HepG2 (cell line): ENCODE results near the gene ZNF3. TPM values are rescaled to one million over a fixed set of nuclear protein-coding genes. Genes with fewer than 3 reads are reported as not detected.

ENCODE experiments used
- ATAC-seq: fragments of 200-7000 bp; cut with Tn5 transposase; 3 replicates; pipeline ENCODE4 v1.9.1; 2020; ENCODE audit warnings: mild to moderate bottlenecking, moderate library complexity
- BruUV-seq: library from RNA; stranded (reverse); fragments of 400-500 nt; replicated peaks from 2 replicates; lab custom pipeline; 2021; lab: Mats Ljungman, UMichigan
- CTCF ChIA-PET: fragments of 300-600 bp; formaldehyde crosslinking; extraction: SDS; loops from one replicate; lab custom pipeline; 2021; ENCODE audit warnings: low total read pairs, inconsistent platforms, low intra/inter-chr PET ratio; lab: Yijun Ruan, JAX
- POLR2A ChIA-PET: fragments of 350-600 bp; sonication (Branson Sonifier 250); formaldehyde crosslinking; loops from one replicate; lab custom pipeline; 2020; ENCODE audit warnings: antibody characterized with exemption, inconsistent platforms; lab: Yijun Ruan, JAX
- DNase-seq: peaks from one replicate; pipeline ENCODE4 v3.0.0-alpha.2; 2015; ENCODE audit warnings: low spot score
- FAIRE-seq: peaks from 3 replicates; lab custom pipeline; 2011; peaks lifted over from hg19 to GRCh38; lab: Jason Lieb, UNC
- H2AFZ ChIP-seq: one replicate; pipeline ENCODE4 v1.6.1; 2011; ENCODE audit warnings: low read length, inconsistent platforms
- H3K27ac ChIP-seq: fragments of 300-600 bp; 3 replicates; pipeline ENCODE4 v1.8.0; 2011; ENCODE audit warnings: mixed run types, mild to moderate bottlenecking, mixed read lengths, low read length, inconsistent platforms; ENCODE audit not compliant: insufficient read depth; ENCODE audit errors: extremely low read length
- H3K27me3 ChIP-seq, 2 experiments: fragments of 200-600 bp in 1 of 2; 2 replicates in 1 of 2; 3 replicates in 1 of 2; pipeline versions ENCODE4 v1.6.0 to v1.8.0; 2011; ENCODE audit warnings: low read length in 2 of 2, mild to moderate bottlenecking in 2 of 2, moderate library complexity in 2 of 2, inconsistent platforms in 1 of 2; ENCODE audit not compliant: insufficient read depth in 2 of 2, control insufficient read depth in 1 of 2
- H3K36me3 ChIP-seq, 2 experiments: fragments of 200-600 bp in 1 of 2; replicated peaks in 1 of 2; 2 replicates in 1 of 2; 3 replicates in 1 of 2; pipeline versions ENCODE4 v1.5.1 to v1.8.0; 2011; ENCODE audit warnings: low read length in 2 of 2, inconsistent platforms in 1 of 2; ENCODE audit not compliant: insufficient read depth in 2 of 2, control insufficient read depth in 1 of 2
- H3K4me1 ChIP-seq: 2 replicates; pipeline ENCODE4 v1.5.1; 2012; ENCODE audit warnings: low read length, inconsistent platforms; ENCODE audit not compliant: insufficient read depth
- H3K4me2 ChIP-seq: 2 replicates; pipeline ENCODE4 v1.6.0; 2011; ENCODE audit warnings: low read depth, low read length, inconsistent platforms
- H3K4me3 ChIP-seq, 3 experiments: fragments of 200-600 bp in 1 of 3; sonication (generic), shearing (Covaris generic) in 1 of 3; replicated peaks in 1 of 3; 2 replicates each; pipeline ENCODE4 v1.5.1; 2011 to 2016; ENCODE audit warnings: low read length in 3 of 3, inconsistent platforms in 2 of 3, low read depth in 2 of 3, mild to moderate bottlenecking in 2 of 3, control low read depth in 1 of 3, mixed read lengths in 1 of 3; ENCODE audit not compliant: insufficient read depth in 1 of 3
- H3K79me2 ChIP-seq: one replicate; pipeline ENCODE4 v1.6.1; 2011; ENCODE audit warnings: low read length, inconsistent platforms; ENCODE audit not compliant: insufficient read depth
- H3K9ac ChIP-seq: 2 replicates; pipeline ENCODE4 v1.6.0; 2011; ENCODE audit warnings: mild to moderate bottlenecking, low read depth, low read length, inconsistent platforms; ENCODE audit not compliant: insufficient read depth
- H3K9me3 ChIP-seq: 2 replicates; pipeline ENCODE4 v1.5.1; 2012; ENCODE audit warnings: mild to moderate bottlenecking, low read length
- H4K20me1 ChIP-seq: 2 replicates; pipeline ENCODE4 v1.6.0; 2011; ENCODE audit warnings: inconsistent platforms, mild to moderate bottlenecking, low read length, moderate library complexity; ENCODE audit not compliant: insufficient read depth
- AGO2 ChIP-seq: fragments of 200-400 bp; formaldehyde crosslinking; optimal IDR thresholded peaks from 2 replicates; pipeline ENCODE3; 2017; ENCODE audit warnings: mild to moderate bottlenecking, low read depth, low read length, moderate library complexity
- CHD2 ChIP-seq: IDR thresholded peaks from 2 replicates; pipeline ENCODE4 v1.6.1; 2011; ENCODE audit warnings: low read depth, low read length, improper control_type of control experiment
- GZF1 ChIP-seq: sonication (generic); formaldehyde crosslinking; IDR thresholded peaks from 2 replicates; pipeline ENCODE4 v1.5.1; 2020; ENCODE audit warnings: mild to moderate bottlenecking, missing genetic modification reagents
- HIVEP1 ChIP-seq: sonication (generic); formaldehyde crosslinking; IDR thresholded peaks from 2 replicates; pipeline ENCODE4 v1.4.0; 2020; ENCODE audit warnings: mild to moderate bottlenecking, missing genetic modification reagents
- HNF1B ChIP-seq: sonication (generic); formaldehyde crosslinking; IDR thresholded peaks from 2 replicates; pipeline ENCODE4 v1.5.1; 2020; ENCODE audit warnings: mild to moderate bottlenecking, moderate library complexity, missing genetic modification reagents
- MTF1 ChIP-seq: sonication (generic); formaldehyde crosslinking; IDR thresholded peaks from 2 replicates; pipeline ENCODE4 v1.5.0; 2020; ENCODE audit warnings: missing genetic modification reagents
- MXD1 ChIP-seq: sonication (generic); formaldehyde crosslinking; IDR thresholded peaks from 2 replicates; pipeline ENCODE4 v1.4.0; 2020; ENCODE audit warnings: mild to moderate bottlenecking, missing genetic modification reagents
- NRL ChIP-seq: sonication (generic); formaldehyde crosslinking; IDR thresholded peaks from 2 replicates; pipeline ENCODE4 v1.5.0; 2020; ENCODE audit warnings: missing genetic modification reagents, mild to moderate bottlenecking, moderate library complexity, borderline replicate concordance
- PHF20 ChIP-seq: sonication (generic); formaldehyde crosslinking; IDR thresholded peaks from 2 replicates; pipeline ENCODE4 v1.5.0; 2020; ENCODE audit warnings: mild to moderate bottlenecking, missing genetic modification reagents
- SMYD3 ChIP-seq: sonication (generic); formaldehyde crosslinking; IDR thresholded peaks from 2 replicates; pipeline ENCODE4 v1.8.1; 2023; ENCODE audit warnings: mild to moderate bottlenecking, missing genetic modification reagents
- SP2 ChIP-seq: sonication (generic); formaldehyde crosslinking; IDR thresholded peaks from 2 replicates; pipeline ENCODE4 v1.5.1; 2020; ENCODE audit warnings: mild to moderate bottlenecking, missing genetic modification reagents
- TFDP2 ChIP-seq: sonication (generic); formaldehyde crosslinking; IDR thresholded peaks from 2 replicates; pipeline ENCODE4 v1.4.0; 2020; ENCODE audit warnings: missing genetic modification reagents
- ZNF160 ChIP-seq: sonication (generic); formaldehyde crosslinking; IDR thresholded peaks from 2 replicates; pipeline ENCODE4 v1.8.0; 2022; ENCODE audit warnings: mild to moderate bottlenecking, inconsistent platforms, missing genetic modification reagents
- ZNF180 ChIP-seq: sonication (generic); formaldehyde crosslinking; IDR thresholded peaks from 2 replicates; pipeline ENCODE4 v1.4.0; 2020; ENCODE audit warnings: low read depth, missing genetic modification reagents, borderline replicate concordance
- ZNF343 ChIP-seq: sonication (generic); formaldehyde crosslinking; IDR thresholded peaks from 2 replicates; pipeline ENCODE4 v1.4.0; 2020; ENCODE audit warnings: mild to moderate bottlenecking, missing genetic modification reagents
- WGBS: methylation state at CpG from one replicate; pipeline ENCODE4 v1.1.6; 2017; ENCODE audit warnings: low lambda C conversion rate; 5-methylcytosine and 5-hydroxymethylcytosine counted together
- in situ Hi-C: cut with HindIII; loops from 2 replicates; pipeline ENCODE4 v1.10.0; 2017; ENCODE audit warnings: low pct_unique_long_range_greater_than_20kb; ENCODE audit not compliant: extremely low pct_ligation_motif_present
- intact Hi-C: fragments of 100-400 bp; cut with micrococcal nuclease; formaldehyde crosslinking; loops from one replicate; pipeline ENCODE4 v1.10.0; 2022; ENCODE audit not compliant: unreplicated experiment
- polyA plus RNA-seq, 8 experiments: library from polyadenylated mRNA; depleted of rRNA in 3 of 8; stranded (reverse) in 7 of 8; unstranded in 1 of 8; fragments of >200 nt; fragmentation: Illumina TruSeq in 4 of 8; extraction: Trizol in 4 of 8; gene quantifications; 2 replicates each; pipeline versions ENCODE4 v1.2.1 to v1.2.3, GENCODE V29; 2011 to 2016; ENCODE audit warnings: low read depth in 4 of 8, missing spikeins in 1 of 8, mixed read lengths in 1 of 8; ENCODE audit not compliant: insufficient read depth in 1 of 8
- total RNA-seq, 5 experiments: library from RNA; depleted of rRNA; stranded (reverse); fragments of >200 nt; fragmentation: Illumina TruSeq; extraction: Trizol; gene quantifications; 2 replicates each; pipeline ENCODE4 v1.2.3, GENCODE V29; 2016; ENCODE audit warnings: low read depth in 1 of 5
- TF ChIP-seq, protein P1 (sequence below): sonication (generic); formaldehyde crosslinking; IDR thresholded peaks from 2 replicates; pipeline ENCODE4 v1.4.0; 2020; ENCODE audit warnings: missing genetic modification reagents
- TF ChIP-seq, protein P2 (sequence below): sonication (generic); formaldehyde crosslinking; IDR thresholded peaks from 2 replicates; pipeline ENCODE4 v1.5.1; 2020; ENCODE audit warnings: mild to moderate bottlenecking, missing genetic modification reagents, borderline replicate concordance

ZNF3 gene
- total and polyA plus RNA-seq, 2 of the 13 experiments (the other 11 are each of a cell fraction or from before 2014, with no cell fraction given) = 33.7 to 56.9 TPM

- TF ChIP-seq HNF1B (CRISPR knock-in tag) (0 out of 2 replicates have a peak, but pooled peaks have one; percentile 4), HIVEP1 (CRISPR knock-in tag) (no peak), ZNF343 (no peak), GZF1 (CRISPR knock-in tag) (no peak), PHF20 (CRISPR knock-in tag) (no peak), ZNF160 (CRISPR knock-in tag) (no peak), AGO2 (no peak)
These were observed 41.0 kb upstream of the ZNF3 start (continued) for GRCh38 chr7:100122568-100122967.

GRCh38 chr7:100122067-100122466 lies 40.5 kb upstream of the ZNF3 start:
- Histone ChIP-seq H3K4me2 (peak overlapping the region; percentile 66), H3K36me3 (no peaks in the 10 kb centered on the region), H3K4me3 (peak overlapping the region in 1 of 3 experiments; percentile 38; a peak in 2 of 6 replicates), H4K20me1 (no peaks in the 10 kb centered on the region), H3K9ac (0 out of 2 replicates have a peak overlapping the region, but pooled peaks have one; percentile 28), H2AFZ (no peak overlapping the region), H3K9me3 (no peaks in the 10 kb centered on the region), H3K27ac (peak overlapping the region; percentile 66), H3K4me1 (peaks cover 59% of the 10 kb centered on the region), H3K79me2 (peaks cover 13% of the 10 kb centered on the region), H3K27me3 (no peaks in the 10 kb centered on the region; a peak in 1 of 5 replicates)
- FAIRE-seq (peak; percentile 96), ATAC-seq (peak; percentile 62), DNase-seq (peak; percentile 90)
- intact Hi-C loops = no loop called here
- under 1% methylated on average over 13 of the region's 13 CpGs for WGBS
- in situ Hi-C loops = no loop called here
- ChIA-PET POLR2A (interaction anchor here (2.2 to 2.3 kb wide), 2 partner anchors 21 to 27 kb away, joined by 6 to 24 read pairs; partner anchors contain the start of genes AP4M1, LAMTOR4 and MCM7), CTCF (interaction anchor here (1.2 kb wide), 1 partner anchor 11 kb away, joined by 3 read pairs; no protein-coding TSS in a partner anchor)
- BruUV-seq = no TSS peak
- TF ChIP-seq, protein P1, sequence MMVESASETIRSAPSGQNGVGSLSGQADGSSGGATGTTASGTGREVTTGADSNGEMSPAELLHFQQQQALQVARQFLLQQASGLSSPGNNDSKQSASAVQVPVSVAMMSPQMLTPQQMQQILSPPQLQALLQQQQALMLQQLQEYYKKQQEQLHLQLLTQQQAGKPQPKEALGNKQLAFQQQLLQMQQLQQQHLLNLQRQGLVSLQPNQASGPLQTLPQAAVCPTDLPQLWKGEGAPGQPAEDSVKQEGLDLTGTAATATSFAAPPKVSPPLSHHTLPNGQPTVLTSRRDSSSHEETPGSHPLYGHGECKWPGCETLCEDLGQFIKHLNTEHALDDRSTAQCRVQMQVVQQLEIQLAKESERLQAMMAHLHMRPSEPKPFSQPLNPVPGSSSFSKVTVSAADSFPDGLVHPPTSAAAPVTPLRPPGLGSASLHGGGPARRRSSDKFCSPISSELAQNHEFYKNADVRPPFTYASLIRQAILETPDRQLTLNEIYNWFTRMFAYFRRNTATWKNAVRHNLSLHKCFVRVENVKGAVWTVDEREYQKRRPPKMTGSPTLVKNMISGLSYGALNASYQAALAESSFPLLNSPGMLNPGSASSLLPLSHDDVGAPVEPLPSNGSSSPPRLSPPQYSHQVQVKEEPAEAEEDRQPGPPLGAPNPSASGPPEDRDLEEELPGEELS (CRISPR knock-in tag) = peak; percentile 53; the same call in 1 of the 2 replicates
- TF ChIP-seq ZNF180 = no peak
- no peak for TF ChIP-seq CHD2
- no peak for TF ChIP-seq NRL (CRISPR knock-in tag)
- no peak for TF ChIP-seq MXD1
- peak; percentile 37; the same call in 1 of the 2 replicates for TF ChIP-seq TFDP2 (CRISPR knock-in tag)
- no peak for TF ChIP-seq MTF1 (CRISPR knock-in tag)
- TF ChIP-seq, protein P2, sequence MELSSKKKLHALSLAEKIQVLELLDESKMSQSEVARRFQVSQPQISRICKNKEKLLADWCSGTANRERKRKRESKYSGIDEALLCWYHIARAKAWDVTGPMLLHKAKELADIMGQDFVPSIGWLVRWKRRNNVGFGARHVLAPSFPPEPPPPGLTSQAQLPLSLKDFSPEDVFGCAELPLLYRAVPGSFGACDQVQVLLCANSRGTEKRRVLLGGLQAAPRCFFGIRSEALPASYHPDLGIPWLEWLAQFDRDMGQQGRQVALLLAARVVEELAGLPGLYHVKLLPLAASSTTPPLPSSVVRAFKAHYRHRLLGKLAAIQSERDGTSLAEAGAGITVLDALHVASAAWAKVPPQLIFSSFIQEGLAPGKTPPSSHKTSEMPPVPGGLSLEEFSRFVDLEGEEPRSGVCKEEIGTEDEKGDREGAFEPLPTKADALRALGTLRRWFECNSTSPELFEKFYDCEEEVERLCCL (CRISPR knock-in tag) = no peak
- TF ChIP-seq SP2 (CRISPR knock-in tag) = no peak
- TF ChIP-seq SMYD3 = no peak
